Gastroesophageal sphincter (tissue), 4 donors: Measurements from ENCODE around the gene RBM5. TPM values are rescaled to one million over a fixed set of nuclear protein-coding genes. Genes with fewer than 3 reads are reported as not detected.

Experiments
- ATAC-seq: fragments of 150-250 bp; one replicate; pipeline ENCODE4 v1.9.1; 2016; ENCODE audit warnings: mild to moderate bottlenecking, moderate library complexity
- H3K27ac ChIP-seq, 4 donors: fragments of 200-600 bp; sonication (generic) in 3 of 4; 1 replicate in 3 of 4; 2 replicates in 1 of 4; pipeline ENCODE4 v1.5.1; 2016 to 2019
- H3K27me3 ChIP-seq: fragments of 200-600 bp; sonication (generic); one replicate; pipeline ENCODE4 v1.5.1; 2019
- H3K36me3 ChIP-seq, 2 donors: fragments of 200-600 bp; sonication (generic); one replicate each; pipeline ENCODE4 v1.5.1; 2019; ENCODE audit warnings: control low read depth in 1 of 2
- H3K4me1 ChIP-seq, 3 donors: fragments of 200-600 bp; sonication (generic); 1 replicate in 2 of 3; 2 replicates in 1 of 3; pipeline ENCODE4 v1.5.1; 2016 to 2019; ENCODE audit warnings: control low read depth in 2 of 3
- H3K4me3 ChIP-seq, 2 donors: fragments of 200-600 bp; sonication (generic); one replicate each; pipeline ENCODE4 v1.5.1; 2019; ENCODE audit warnings: mild to moderate bottlenecking in 1 of 2, moderate library complexity in 1 of 2
- H3K9me3 ChIP-seq, 3 donors: fragments of 200-600 bp; sonication (generic); one replicate each; pipeline ENCODE4 v1.5.1; 2017 to 2019; ENCODE audit warnings: control low read depth in 2 of 3
- CTCF ChIP-seq, 4 experiments: fragments of 200-600 bp in 2 of 4; fragments of 450-650 bp in 2 of 4; sonication (generic) in 1 of 4; IDR thresholded peaks; one replicate each; pipeline ENCODE4 v1.5.1; 2017 to 2019; ENCODE audit warnings: antibody characterized with exemption in 4 of 4, mild to moderate bottlenecking in 2 of 4, moderate library complexity in 2 of 4
- EP300 ChIP-seq: sonication (generic); formaldehyde crosslinking; IDR thresholded peaks from one replicate; pipeline ENCODE4 v1.6.1; 2017; ENCODE audit warnings: antibody characterized with exemption, mild to moderate bottlenecking
- POLR2A ChIP-seq, 2 donors: fragments of 450-650 bp; IDR thresholded peaks; one replicate each; pipeline ENCODE4 v1.6.1; 2017; ENCODE audit warnings: antibody characterized with exemption in 2 of 2, mild to moderate bottlenecking in 2 of 2, moderate library complexity in 1 of 2
- POLR2AphosphoS5 ChIP-seq: sonication (generic); formaldehyde crosslinking; IDR thresholded peaks from one replicate; pipeline ENCODE4 v1.6.1; 2017; ENCODE audit warnings: antibody characterized with exemption
- WGBS, 2 donors: methylation state at CpG; one replicate each; pipeline ENCODE4 v1.1.5; 2018; ENCODE audit warnings: low coverage in 1 of 2; 5-methylcytosine and 5-hydroxymethylcytosine counted together
- total RNA-seq, 4 donors: library from RNA; depleted of rRNA; stranded (reverse); fragments of >200 nt; gene quantifications; one replicate each; pipeline ENCODE4 v1.1.0, GENCODE V29; 2016

The RBM5 gene
- total RNA-seq, 4 donors from 2014 or later = 85.7 to 228 (median 136) TPM

GRCh38 chr3:50126287-50127211, 37.8 kb downstream of the RBM5 start:
- peak; percentile 26 for ATAC-seq
- peaks cover 0 to under 1% of the 10 kb centered on the region in 2 donors for H3K36me3 ChIP-seq
- WGBS, 2 donors = 24 to 49% methylated on average over 6 to 10 of the region's 16 CpGs
- no peaks in the 10 kb centered on the region for H3K9me3 ChIP-seq
- H3K27ac ChIP-seq = no peak overlapping the region
- H3K27me3 ChIP-seq = no peaks in the 10 kb centered on the region
- TF ChIP-seq POLR2AphosphoS5 = no peak
- H3K4me1 ChIP-seq = peaks cover 0 to 59% (median 26%) of the 10 kb centered on the region in 3 donors
- no peak overlapping the region for H3K4me3 ChIP-seq

DNA sequence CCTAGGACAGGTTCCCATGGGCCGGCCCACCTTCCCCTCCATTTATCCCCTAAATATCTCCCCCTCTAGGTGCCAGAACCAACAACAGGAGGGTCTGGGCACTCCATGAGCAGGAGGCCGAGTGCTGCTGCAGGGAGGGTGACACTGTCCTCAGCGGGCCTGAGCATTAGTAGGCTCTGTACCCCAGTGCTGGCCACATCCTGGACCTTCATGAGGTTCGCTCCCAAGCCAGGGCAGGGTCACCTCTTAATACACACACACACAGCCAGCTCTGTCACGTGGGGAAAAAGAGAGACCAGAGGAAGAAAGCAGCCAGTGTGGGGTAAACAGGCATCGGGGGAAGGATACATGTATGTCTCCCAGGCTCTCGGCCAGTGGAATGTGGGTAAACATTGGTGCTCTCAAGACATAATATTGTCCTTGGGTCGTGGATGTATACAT, 38.6 kb downstream of the RBM5 start:
- TF ChIP-seq POLR2AphosphoS5 (no peak), POLR2A (IDR thresholded peaks at IDR 0.05) (no peak), EP300 (no peak), CTCF (IDR thresholded peaks at IDR 0.05) (no peak)
- WGBS, 2 donors = 40 to 82% methylated on average over 3 to 4 of the region's 8 CpGs
- no peaks in the 10 kb centered on the region for H3K36me3 ChIP-seq
- no peaks in the 10 kb centered on the region for H3K9me3 ChIP-seq
- ATAC-seq = no peak
- H3K4me1 ChIP-seq = peaks cover 0 to 51% (median 26%) of the 10 kb centered on the region in 3 donors
- H3K27ac ChIP-seq = no peak overlapping the region
- no peak overlapping the region for H3K4me3 ChIP-seq
- H3K27me3 ChIP-seq = no peaks in the 10 kb centered on the region

GRCh38 chr3:50128001-50128400, 39.3 kb downstream of the RBM5 start:
- no peak overlapping the region for H3K27ac ChIP-seq
- no peak for ATAC-seq
- no peaks in the 10 kb centered on the region for H3K27me3 ChIP-seq
- H3K4me1 ChIP-seq = peaks cover 0 to 47% (median 26%) of the 10 kb centered on the region in 3 donors
- whole genome bisulfite sequencing, 2 donors = 72 to 76% methylated on average over 3 of the region's 4 CpGs
- no peak for TF ChIP-seq POLR2A (IDR thresholded peaks at IDR 0.05)
- TF ChIP-seq EP300 = no peak
- no peak for TF ChIP-seq POLR2AphosphoS5
- no peak for TF ChIP-seq CTCF (IDR thresholded peaks at IDR 0.05)
- no peaks in the 10 kb centered on the region for H3K9me3 ChIP-seq
- H3K4me3 ChIP-seq = no peak overlapping the region
- no peaks in the 10 kb centered on the region for H3K36me3 ChIP-seq

- Histone ChIP-seq H3K27ac (no peak overlapping the region), H3K9me3 (no peaks in the 10 kb centered on the region), H3K36me3 (no peaks in the 10 kb centered on the region), H3K4me1 (peaks cover 0 to 25% (median 14%) of the 10 kb centered on the region in 3 donors), H3K27me3 (no peaks in the 10 kb centered on the region), H3K4me3 (no peak overlapping the region)
- no CpG with 5 or more reads among the region's 2 CpGs for WGBS, 2 donors
- no peak for ATAC-seq
- no peak for TF ChIP-seq EP300
- no peak for TF ChIP-seq POLR2AphosphoS5
- TF ChIP-seq CTCF (IDR thresholded peaks at IDR 0.05) = no peak
- TF ChIP-seq POLR2A (IDR thresholded peaks at IDR 0.05) = no peak
Observed at GRCh38 chr3:50130436-50130835, 41.7 kb downstream of the RBM5 start.

DNA sequence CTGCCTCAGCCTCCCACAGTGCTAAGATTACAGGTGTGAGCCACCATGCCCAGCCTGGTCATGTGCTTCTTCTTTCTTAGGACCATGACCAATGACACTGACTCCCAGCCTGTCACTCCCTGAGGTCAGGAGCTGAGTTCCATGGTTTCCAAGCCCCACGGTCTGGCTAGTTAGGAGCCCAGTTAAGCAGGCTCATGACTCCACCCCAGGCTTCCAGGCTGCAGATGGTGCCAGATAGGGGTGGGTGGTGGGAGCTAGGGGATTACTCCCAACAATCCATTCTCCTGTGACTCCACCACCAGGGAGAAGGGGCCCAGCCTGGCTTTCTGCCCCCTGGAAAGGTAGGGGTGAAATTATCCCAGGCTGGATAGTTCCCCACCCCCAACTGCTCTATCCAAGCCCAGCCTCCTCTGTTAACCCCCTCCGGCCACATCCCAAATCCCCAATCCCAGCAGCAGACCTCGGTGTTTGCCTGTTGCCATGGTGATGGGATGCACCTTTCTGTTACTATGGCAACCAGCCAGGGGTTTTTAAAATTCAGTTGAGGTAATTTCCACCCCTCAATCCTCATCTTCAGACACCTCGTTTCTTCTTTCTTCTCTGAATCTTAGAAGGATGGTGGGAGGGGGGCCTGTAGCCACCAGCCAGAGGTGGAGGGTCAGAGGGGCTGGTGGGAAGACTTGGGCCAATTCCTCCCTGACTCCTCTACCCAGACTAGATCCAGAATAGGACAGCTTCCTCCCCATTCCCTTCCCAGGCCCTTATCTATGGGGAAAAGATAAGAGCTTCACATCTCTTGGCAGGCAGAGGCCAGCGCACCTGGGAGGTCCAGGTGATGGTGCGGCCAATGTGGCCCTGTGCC, 43.9 kb downstream of the RBM5 start:
- ATAC-seq = no peak
- WGBS, 2 donors = 0 to 86% methylated on average over 1 of the region's 6 CpGs
- Histone ChIP-seq H3K36me3 (no peaks in the 10 kb centered on the region), H3K9me3 (no peaks in the 10 kb centered on the region), H3K27me3 (no peaks in the 10 kb centered on the region), H3K27ac (no peak overlapping the region), H3K4me1 (peaks cover 0 to 2% (median 0%) of the 10 kb centered on the region in 3 donors), H3K4me3 (no peak overlapping the region)
- TF ChIP-seq POLR2A (IDR thresholded peaks at IDR 0.05) = no peak
- TF ChIP-seq POLR2AphosphoS5 = no peak
- no peak for TF ChIP-seq EP300
- no peak for TF ChIP-seq CTCF (IDR thresholded peaks at IDR 0.05)
